SK-N-SH (cell line): ENCODE results near the gene TCF3. TPM values are rescaled to one million over a fixed set of nuclear protein-coding genes. Genes with fewer than 3 reads are reported as not detected.
A peak's percentile ranks its signal among the peaks of the same experiment; 100 is the strongest.

Experiments used
- CTCF ChIA-PET: fragments of 300-600, 350-600 bp; formaldehyde crosslinking; extraction: SDS; loops from one replicate; lab custom pipeline; 2021; lab: Yijun Ruan, JAX
- POLR2A ChIA-PET: fragments of 350-600 bp; sonication (Branson Sonifier 250); formaldehyde crosslinking; extraction: SDS; loops from one replicate; lab custom pipeline; 2020; ENCODE audit warnings: antibody characterized with exemption, inconsistent platforms; lab: Yijun Ruan, JAX
- DNase-seq: peaks from one replicate; pipeline ENCODE4 v3.0.0; 2012
- H2AFZ ChIP-seq: fragments of 200-600 bp; sonication (generic); 2 replicates; pipeline ENCODE4 v1.8.1; 2016; ENCODE audit warnings: antibody characterized with exemption, mild to moderate bottlenecking, low read depth
- H3F3A ChIP-seq: fragments of 200-600 bp; sonication (generic); replicated peaks from 2 replicates; pipeline ENCODE3; 2016; ENCODE audit warnings: antibody characterized with exemption, mild to moderate bottlenecking; ENCODE audit not compliant: insufficient read depth
- H3K27ac ChIP-seq, 2 experiments: fragments of 200-500 bp in 1 of 2; fragments of 200-600 bp in 1 of 2; sonication (Bioruptor generic) in 1 of 2; sonication (generic), shearing (Covaris generic) in 1 of 2; 2 replicates each; pipeline versions ENCODE4 v1.5.1 to v1.6.1; 2014 to 2016; ENCODE audit warnings: low read depth in 2 of 2, inconsistent platforms in 1 of 2, low read length in 1 of 2, mild to moderate bottlenecking in 1 of 2, mixed read lengths in 1 of 2
- H3K27me3 ChIP-seq: fragments of 200-600 bp; sonication (generic), shearing (Covaris generic); 2 replicates; pipeline ENCODE4 v1.6.1; 2016; ENCODE audit warnings: mixed run types; ENCODE audit not compliant: insufficient read depth
- H3K36me3 ChIP-seq, 2 experiments: fragments of 200-500 bp in 1 of 2; fragments of 200-600 bp in 1 of 2; sonication (Bioruptor generic) in 1 of 2; sonication (generic) in 1 of 2; replicated peaks in 1 of 2; 2 replicates each; pipeline versions ENCODE3 to v1.5.1; 2014 to 2016; ENCODE audit warnings: low read length in 1 of 2, mild to moderate bottlenecking in 1 of 2; ENCODE audit not compliant: insufficient read depth in 2 of 2, control insufficient read depth in 1 of 2
- H3K4me1 ChIP-seq, 2 experiments: fragments of 200-500 bp in 1 of 2; fragments of 200-600 bp in 1 of 2; sonication (Bioruptor generic) in 1 of 2; sonication (generic), shearing (Covaris generic) in 1 of 2; 2 replicates each; pipeline versions ENCODE4 v1.5.1 to v1.6.1; 2014 to 2016; ENCODE audit warnings: low read depth in 1 of 2, low read length in 1 of 2, mixed run types in 1 of 2; ENCODE audit not compliant: insufficient read depth in 2 of 2, control insufficient read depth in 1 of 2
- H3K4me2 ChIP-seq: fragments of 200-600 bp; sonication (generic), shearing (Covaris generic); 2 replicates; pipeline ENCODE4 v1.6.1; 2017; ENCODE audit warnings: mixed run types
- H3K4me3 ChIP-seq, 2 experiments: fragments of 200-500 bp in 1 of 2; fragments of 200-600 bp in 1 of 2; sonication (Bioruptor generic) in 1 of 2; sonication (generic), shearing (Covaris generic) in 1 of 2; 2 replicates each; pipeline versions ENCODE4 v1.5.1 to v1.8.1; 2014 to 2016; ENCODE audit warnings: low read depth in 2 of 2, inconsistent platforms in 1 of 2, low read length in 1 of 2, mild to moderate bottlenecking in 1 of 2, mixed read lengths in 1 of 2, moderate library complexity in 1 of 2
- H3K79me2 ChIP-seq: fragments of 200-600 bp; sonication (generic); 2 replicates; pipeline ENCODE4 v1.8.1; 2017; ENCODE audit warnings: mild to moderate bottlenecking; ENCODE audit not compliant: insufficient read depth
- H3K9ac ChIP-seq: fragments of 200-600 bp; sonication (generic); 2 replicates; pipeline ENCODE4 v1.6.1; 2017; ENCODE audit warnings: mixed run types
- H3K9me2 ChIP-seq: fragments of 200-600 bp; sonication (generic); 2 replicates; pipeline ENCODE4 v1.6.1; 2017; ENCODE audit warnings: mixed run types
- H3K9me3 ChIP-seq: fragments of 200-600 bp; sonication (generic); 2 replicates; pipeline ENCODE4 v1.6.1; 2017; ENCODE audit warnings: mixed run types, mild to moderate bottlenecking, moderate library complexity
- H4K20me1 ChIP-seq: fragments of 200-600 bp; sonication (generic); 2 replicates; pipeline ENCODE4 v1.6.1; 2017; ENCODE audit warnings: mild to moderate bottlenecking, mixed run types; ENCODE audit not compliant: insufficient read depth
- CTCF ChIP-seq: fragments of 200-600 bp; sonication (generic); IDR thresholded peaks from 2 replicates; pipeline ENCODE4 v1.6.1; 2017; ENCODE audit warnings: antibody characterized with exemption, mild to moderate bottlenecking, moderate library complexity
- ELF1 ChIP-seq: IDR thresholded peaks from 2 replicates; pipeline ENCODE4 v1.4.0; 2012
- EP300 ChIP-seq, 2 experiments: IDR thresholded peaks; 2 replicates each; pipeline versions ENCODE4 v1.4.0 to v1.6.1; 2012; ENCODE audit warnings: borderline replicate concordance in 1 of 2, low read depth in 1 of 2, low read length in 1 of 2
- GATA2 ChIP-seq: sonication (generic); formaldehyde crosslinking; IDR thresholded peaks from 2 replicates; pipeline ENCODE4 v1.5.0; 2020; ENCODE audit warnings: mild to moderate bottlenecking, missing genetic modification reagents
- MXI1 ChIP-seq: IDR thresholded peaks from 2 replicates; pipeline ENCODE4 v1.6.1; 2012; ENCODE audit warnings: mild to moderate bottlenecking, low read depth, low read length, improper control_type of control experiment
- NRF1 ChIP-seq: IDR thresholded peaks from 2 replicates; pipeline ENCODE4 v1.6.1; 2012; ENCODE audit warnings: low read depth, mild to moderate bottlenecking, low read length
- RFX5 ChIP-seq: IDR thresholded peaks from 2 replicates; pipeline ENCODE4 v1.6.1; 2012; ENCODE audit warnings: mild to moderate bottlenecking, improper control_type of control experiment, low read length
- USF1 ChIP-seq: IDR thresholded peaks from 2 replicates; pipeline ENCODE4 v1.4.0; 2012; ENCODE audit warnings: low read depth, borderline replicate concordance
- YY1 ChIP-seq: IDR thresholded peaks from 2 replicates; pipeline ENCODE4 v1.4.0; 2012; ENCODE audit warnings: low read depth, mild to moderate bottlenecking
- WGBS: methylation state at CpG from one replicate; pipeline ENCODE4 v1.1.6; 2017; ENCODE audit warnings: low lambda C conversion rate; 5-methylcytosine and 5-hydroxymethylcytosine counted together
- polyA plus RNA-seq, 3 experiments: library from polyadenylated mRNA; depleted of rRNA; stranded (reverse); fragments of >200 nt; gene quantifications; 2 replicates each; pipeline ENCODE4 v1.2.3, GENCODE V29; 2012
- TF ChIP-seq, protein P1 (sequence below): fragments of 150-350 bp; IDR thresholded peaks from 2 replicates; pipeline ENCODE4 v1.6.1; 2016; ENCODE audit warnings: mild to moderate bottlenecking, low read depth, low read length
- TF ChIP-seq, protein P2 (sequence below): IDR thresholded peaks from 2 replicates; pipeline ENCODE4; 2012
- TF ChIP-seq, protein P3 (sequence below): IDR thresholded peaks from 2 replicates; pipeline ENCODE4 v1.4.0; 2012; ENCODE audit warnings: low read depth, borderline replicate concordance

TCF3 gene
- polyA plus RNA-seq, 1 of the 3 experiments (the other 2 are of a cell fraction) = 104 TPM

- TF ChIP-seq, protein P1, sequence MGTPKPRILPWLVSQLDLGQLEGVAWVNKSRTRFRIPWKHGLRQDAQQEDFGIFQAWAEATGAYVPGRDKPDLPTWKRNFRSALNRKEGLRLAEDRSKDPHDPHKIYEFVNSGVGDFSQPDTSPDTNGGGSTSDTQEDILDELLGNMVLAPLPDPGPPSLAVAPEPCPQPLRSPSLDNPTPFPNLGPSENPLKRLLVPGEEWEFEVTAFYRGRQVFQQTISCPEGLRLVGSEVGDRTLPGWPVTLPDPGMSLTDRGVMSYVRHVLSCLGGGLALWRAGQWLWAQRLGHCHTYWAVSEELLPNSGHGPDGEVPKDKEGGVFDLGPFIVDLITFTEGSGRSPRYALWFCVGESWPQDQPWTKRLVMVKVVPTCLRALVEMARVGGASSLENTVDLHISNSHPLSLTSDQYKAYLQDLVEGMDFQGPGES = no peak
- TF ChIP-seq, all 33 proteins: peak for 0
These were observed 50.2 kb downstream of the TCF3 start (continued) for GRCh38 chr19:1602091-1602707.

DNA sequence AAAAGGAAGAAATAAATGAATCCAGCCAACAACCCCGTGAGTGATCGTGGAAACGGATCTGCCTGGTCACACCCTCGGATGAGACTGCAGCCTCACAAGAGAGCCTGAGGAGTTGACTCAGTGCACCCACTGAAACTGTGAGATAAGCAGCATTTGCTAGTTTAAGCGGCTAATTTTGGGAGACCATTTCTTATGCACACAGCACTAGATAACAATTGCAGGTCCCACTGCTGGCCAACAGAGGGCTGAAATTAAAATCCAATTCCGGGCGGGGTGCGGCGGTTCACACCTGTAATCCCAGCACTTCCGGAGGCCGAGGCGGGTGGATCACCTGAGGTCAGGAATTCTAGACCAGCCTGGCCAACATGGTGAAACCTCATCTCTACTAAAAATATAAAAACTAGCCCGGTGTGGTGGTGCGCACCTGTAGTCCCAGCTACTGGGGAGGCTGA, 50.8 kb downstream of the TCF3 start:
- ChIA-PET CTCF (interaction anchor here (0.8 to 2.2 kb wide), 3 partner anchors 23 to 224 kb away, joined by 3 to 6 read pairs (median 3); no protein-coding TSS in a partner anchor), POLR2A (interaction anchor here (0.8 kb wide), 1 partner anchor 9 kb away, joined by 3 read pairs; the partner anchor contains the start of gene MBD3)
- DNase-seq = no peak
- H2AFZ ChIP-seq = no peak overlapping the region
- H3K4me1 ChIP-seq = peaks cover 5 to 9% of the 10 kb centered on the region in 2 experiments; a peak in 2 of 4 replicates
- peaks cover 7 to 13% of the 10 kb centered on the region in 2 experiments for H3K36me3 ChIP-seq
- H3K27ac ChIP-seq = no peak overlapping the region
- no peak overlapping the region for H3K4me3 ChIP-seq
- H3F3A ChIP-seq = peaks cover 13% of the 10 kb centered on the region
- H3K4me2 ChIP-seq = no peak overlapping the region
- TF ChIP-seq CTCF = peak; percentile 36; the same call in 1 of the 2 replicates
- TF ChIP-seq, protein P2, sequence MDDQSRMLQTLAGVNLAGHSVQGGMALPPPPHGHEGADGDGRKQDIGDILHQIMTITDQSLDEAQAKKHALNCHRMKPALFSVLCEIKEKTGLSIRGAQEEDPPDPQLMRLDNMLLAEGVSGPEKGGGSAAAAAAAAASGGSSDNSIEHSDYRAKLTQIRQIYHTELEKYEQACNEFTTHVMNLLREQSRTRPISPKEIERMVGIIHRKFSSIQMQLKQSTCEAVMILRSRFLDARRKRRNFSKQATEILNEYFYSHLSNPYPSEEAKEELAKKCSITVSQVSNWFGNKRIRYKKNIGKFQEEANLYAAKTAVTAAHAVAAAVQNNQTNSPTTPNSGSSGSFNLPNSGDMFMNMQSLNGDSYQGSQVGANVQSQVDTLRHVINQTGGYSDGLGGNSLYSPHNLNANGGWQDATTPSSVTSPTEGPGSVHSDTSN = no peak
- TF ChIP-seq, protein P1 = no peak
- 95% methylated on average over 12 of the region's 14 CpGs for WGBS
- H3K9ac ChIP-seq = no peak overlapping the region
- H4K20me1 ChIP-seq = peaks cover 26% of the 10 kb centered on the region
- H3K9me3 ChIP-seq = no peaks in the 10 kb centered on the region
- H3K79me2 ChIP-seq = peaks cover 65% of the 10 kb centered on the region
- no peaks in the 10 kb centered on the region for H3K9me2 ChIP-seq
- no peaks in the 10 kb centered on the region for H3K27me3 ChIP-seq

DNA sequence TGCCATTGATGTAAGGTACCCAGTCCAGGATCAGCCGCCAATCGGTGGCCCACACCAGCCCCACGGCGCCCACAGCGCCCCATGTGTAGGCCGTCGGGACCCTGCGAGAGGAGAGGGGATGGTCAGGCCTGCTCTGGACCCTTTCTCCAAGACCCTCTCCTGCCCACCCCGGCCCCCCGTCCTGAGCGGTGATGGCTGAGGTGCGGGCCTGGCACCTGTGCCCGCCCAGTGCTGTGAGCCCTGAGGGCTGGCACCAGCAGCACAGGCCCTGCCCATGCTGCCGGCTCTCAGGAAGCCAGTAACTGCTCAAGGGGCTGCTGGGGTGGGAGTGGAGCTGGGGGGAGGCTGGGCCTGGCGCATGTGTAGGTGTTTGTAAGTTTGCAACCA, 53.0 kb downstream of the TCF3 start:
- Histone ChIP-seq H3K9me3 (no peaks in the 10 kb centered on the region), H3K9ac (no peak overlapping the region), H3F3A (peaks cover 4% of the 10 kb centered on the region), H3K4me3 (no peak overlapping the region), H3K4me1 (peaks cover 0 to 4% of the 10 kb centered on the region in 2 experiments; a peak in 1 of 4 replicates), H3K27ac (no peak overlapping the region), H3K4me2 (no peak overlapping the region), H4K20me1 (peaks cover 26% of the 10 kb centered on the region), H3K27me3 (no peaks in the 10 kb centered on the region), H3K9me2 (no peaks in the 10 kb centered on the region), H3K79me2 (peaks cover 57% of the 10 kb centered on the region), H2AFZ (no peak overlapping the region), H3K36me3 (peaks cover 12 to 15% of the 10 kb centered on the region in 2 experiments)
- no CpG with 5 or more reads among the region's 15 CpGs for whole genome bisulfite sequencing
- no peak for DNase-seq
- ChIA-PET CTCF (interaction anchor here (1.5 to 2.2 kb wide), 3 partner anchors 54 to 73 kb away, joined by 4 to 6 read pairs (median 5); no protein-coding TSS in a partner anchor), POLR2A (no interaction called here)
- no peak for TF ChIP-seq EP300 (IDR thresholded peaks at IDR 0.05; ENCODE audit: borderline replicate concordance in 1 of 2, low read depth in 1 of 2, low read length in 1 of 2)
- no peak for TF ChIP-seq MXI1
- TF ChIP-seq GATA2 (CRISPR knock-in tag) = no peak
- no peak for TF ChIP-seq YY1
- TF ChIP-seq ELF1 = no peak
- no peak for TF ChIP-seq NRF1
- TF ChIP-seq, protein P3, sequence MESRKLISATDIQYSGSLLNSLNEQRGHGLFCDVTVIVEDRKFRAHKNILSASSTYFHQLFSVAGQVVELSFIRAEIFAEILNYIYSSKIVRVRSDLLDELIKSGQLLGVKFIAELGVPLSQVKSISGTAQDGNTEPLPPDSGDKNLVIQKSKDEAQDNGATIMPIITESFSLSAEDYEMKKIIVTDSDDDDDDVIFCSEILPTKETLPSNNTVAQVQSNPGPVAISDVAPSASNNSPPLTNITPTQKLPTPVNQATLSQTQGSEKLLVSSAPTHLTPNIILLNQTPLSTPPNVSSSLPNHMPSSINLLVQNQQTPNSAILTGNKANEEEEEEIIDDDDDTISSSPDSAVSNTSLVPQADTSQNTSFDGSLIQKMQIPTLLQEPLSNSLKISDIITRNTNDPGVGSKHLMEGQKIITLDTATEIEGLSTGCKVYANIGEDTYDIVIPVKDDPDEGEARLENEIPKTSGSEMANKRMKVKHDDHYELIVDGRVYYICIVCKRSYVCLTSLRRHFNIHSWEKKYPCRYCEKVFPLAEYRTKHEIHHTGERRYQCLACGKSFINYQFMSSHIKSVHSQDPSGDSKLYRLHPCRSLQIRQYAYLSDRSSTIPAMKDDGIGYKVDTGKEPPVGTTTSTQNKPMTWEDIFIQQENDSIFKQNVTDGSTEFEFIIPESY = no peak
- no peak for TF ChIP-seq RFX5
- TF ChIP-seq USF1 = no peak
